HEK293T (cell line): ENCODE measurements around the gene NCLN.
"Not testable (repeated sequence)": the region's sequence is repeated elsewhere in the genome, so short reads cannot be mapped to it uniquely, and the experiment has no call there.

Source experiments
- CTCF ChIA-PET: fragments of 350-600 bp; formaldehyde crosslinking; extraction: SDS; loops from one replicate; lab custom pipeline; 2021; ENCODE audit warnings: antibody characterized with exemption, inconsistent platforms; lab: Yijun Ruan, JAX
- POLR2A ChIA-PET: fragments of 350-600 bp; formaldehyde crosslinking; extraction: SDS; loops from one replicate; lab custom pipeline; 2020; ENCODE audit warnings: antibody characterized with exemption, inconsistent platforms; lab: Yijun Ruan, JAX
- DNase-seq: peaks from one replicate; pipeline ENCODE4 v3.0.0; 2012; ENCODE audit warnings: mixed read lengths; ENCODE audit errors: extremely low spot score
- ARNT ChIP-seq: fragments of 450-650 bp; IDR thresholded peaks from 2 replicates; pipeline ENCODE4 v1.6.1; 2017; ENCODE audit warnings: mild to moderate bottlenecking
- BHLHE40 ChIP-seq: fragments of 450-650 bp; IDR thresholded peaks from 2 replicates; pipeline ENCODE4 v1.6.1; 2016; ENCODE audit warnings: mild to moderate bottlenecking, moderate library complexity, borderline replicate concordance
- CTBP1 ChIP-seq: fragments of 450-650 bp; IDR thresholded peaks from 2 replicates; pipeline ENCODE4 v1.6.1; 2016; ENCODE audit warnings: borderline replicate concordance
- ELF4 ChIP-seq: fragments of 450-650 bp; IDR thresholded peaks from 2 replicates; pipeline ENCODE4 v1.6.1; 2017; ENCODE audit warnings: antibody characterized with exemption
- FOXA1 ChIP-seq: fragments of 450-650 bp; IDR thresholded peaks from 2 replicates; pipeline ENCODE4 v1.6.1; 2016; ENCODE audit warnings: mild to moderate bottlenecking
- FOXK2 ChIP-seq: fragments of 450-650 bp; IDR thresholded peaks from 2 replicates; pipeline ENCODE4 v1.6.1; 2016; ENCODE audit warnings: mild to moderate bottlenecking
- FOXM1 ChIP-seq: fragments of 450-650 bp; IDR thresholded peaks from 2 replicates; pipeline ENCODE4 v1.6.1; 2017; ENCODE audit warnings: mild to moderate bottlenecking, borderline replicate concordance
- HDGF ChIP-seq: fragments of 450-650 bp; IDR thresholded peaks from 2 replicates; pipeline ENCODE4 v1.6.1; 2017; ENCODE audit warnings: antibody characterized with exemption, borderline replicate concordance
- L3MBTL2 ChIP-seq: fragments of 450-650 bp; conservative IDR thresholded peaks from 2 replicates; pipeline ENCODE4 v1.6.1; 2016; ENCODE audit warnings: mild to moderate bottlenecking
- LEF1 ChIP-seq: fragments of 450-650 bp; IDR thresholded peaks from 2 replicates; pipeline ENCODE4 v1.6.1; 2017; ENCODE audit warnings: mild to moderate bottlenecking, borderline replicate concordance
- NFRKB ChIP-seq: fragments of 450-650 bp; IDR thresholded peaks from 2 replicates; pipeline ENCODE4 v1.6.1; 2016; ENCODE audit warnings: mild to moderate bottlenecking, moderate library complexity
- PKNOX1 ChIP-seq: fragments of 450-650 bp; IDR thresholded peaks from 2 replicates; pipeline ENCODE4 v1.6.1; 2016
- SP1 ChIP-seq: fragments of 450-650 bp; IDR thresholded peaks from 2 replicates; pipeline ENCODE4 v1.6.1; 2017
- SUZ12 ChIP-seq: fragments of 450-650 bp; IDR thresholded peaks from 2 replicates; pipeline ENCODE4 v1.6.1; 2016; ENCODE audit warnings: mild to moderate bottlenecking
- TARDBP ChIP-seq: fragments of 450-650 bp; IDR thresholded peaks from 2 replicates; pipeline ENCODE4 v1.6.1; 2016
- ZNF384 ChIP-seq: fragments of 450-650 bp; IDR thresholded peaks from 2 replicates; pipeline ENCODE4 v1.6.1; 2016

Gene NCLN

GRCh38 chr19:3196933-3197205 is 11.1 kb downstream of the NCLN start:
- TF ChIP-seq PKNOX1 = no peak
- TF ChIP-seq ARNT = no peak
- no peak for TF ChIP-seq ZNF384
- TF ChIP-seq TARDBP = no peak
- no peak for TF ChIP-seq HDGF
- no peak for TF ChIP-seq FOXK2
- TF ChIP-seq FOXM1 = no peak
- TF ChIP-seq FOXA1 = no peak
- no peak for TF ChIP-seq BHLHE40
- TF ChIP-seq SP1 = no peak
- TF ChIP-seq LEF1 = no peak
- no peak for TF ChIP-seq CTBP1
- TF ChIP-seq NFRKB = no peak
- TF ChIP-seq ELF4 = no peak
- TF ChIP-seq L3MBTL2 = no peak
- no peak for TF ChIP-seq SUZ12
- DNase-seq = no peak
- POLR2A ChIA-PET = no interaction called here
- CTCF ChIA-PET = interaction anchor here (0.6 kb wide), 1 partner anchor 88 kb away, joined by 3 read pairs; no protein-coding TSS in a partner anchor

GRCh38 chr19:3198901-3199700 is 13.4 kb downstream of the NCLN start:
- no peak for TF ChIP-seq LEF1
- no peak for TF ChIP-seq FOXK2
- no peak for TF ChIP-seq SP1
- no peak for TF ChIP-seq SUZ12
- TF ChIP-seq L3MBTL2 = no peak
- no peak for TF ChIP-seq ARNT
- TF ChIP-seq CTBP1 = no peak
- no peak for TF ChIP-seq HDGF
- TF ChIP-seq PKNOX1 = no peak
- no peak for TF ChIP-seq NFRKB
- TF ChIP-seq TARDBP = no peak
- no peak for TF ChIP-seq ZNF384
- no peak for TF ChIP-seq ELF4
- TF ChIP-seq FOXA1 = no peak
- no peak for TF ChIP-seq FOXM1
- no peak for TF ChIP-seq BHLHE40
- CTCF ChIA-PET = no interaction called here
- POLR2A ChIA-PET = no interaction called here
- DNase-seq = no peak

- ChIA-PET POLR2A (no interaction called here), CTCF (no interaction called here)
- DNase-seq = no peak
- TF ChIP-seq LEF1 = no peak
- TF ChIP-seq L3MBTL2 = no peak
- TF ChIP-seq FOXA1 = no peak
- no peak for TF ChIP-seq ZNF384
- TF ChIP-seq SUZ12 = no peak
- TF ChIP-seq FOXK2 = no peak
- no peak for TF ChIP-seq FOXM1
- TF ChIP-seq ARNT = no peak
- no peak for TF ChIP-seq BHLHE40
- TF ChIP-seq CTBP1 = no peak
- TF ChIP-seq ELF4 = no peak
- TF ChIP-seq NFRKB = no peak
- TF ChIP-seq PKNOX1 = no peak
- no peak for TF ChIP-seq SP1
Measured at GRCh38 chr19:3201072-3201700, 15.5 kb downstream of the NCLN start.

- no peak for TF ChIP-seq ARNT
- no peak for TF ChIP-seq PKNOX1
- no peak for TF ChIP-seq BHLHE40
- no peak for TF ChIP-seq ZNF384
- no peak for TF ChIP-seq FOXM1
- no peak for TF ChIP-seq FOXA1
- TF ChIP-seq ELF4 = no peak
- no peak for TF ChIP-seq LEF1
- no peak for TF ChIP-seq FOXK2
- no peak for TF ChIP-seq SP1
- TF ChIP-seq TARDBP = no peak
- no peak for TF ChIP-seq NFRKB
- no peak for TF ChIP-seq SUZ12
- TF ChIP-seq HDGF = no peak
- no peak for TF ChIP-seq L3MBTL2
- no peak for TF ChIP-seq CTBP1
- POLR2A ChIA-PET = no interaction called here
- CTCF ChIA-PET = no interaction called here
- no peak for DNase-seq
Measured at GRCh38 chr19:3201911-3202310, 16.2 kb downstream of the NCLN start.

- TF ChIP-seq TARDBP = no peak
- no peak for TF ChIP-seq ZNF384
- TF ChIP-seq NFRKB = no peak
- no peak for TF ChIP-seq SUZ12
- TF ChIP-seq SP1 = no peak
- no peak for TF ChIP-seq ARNT
- no peak for TF ChIP-seq FOXA1
- TF ChIP-seq PKNOX1 = no peak
- no peak for TF ChIP-seq FOXK2
- no peak for TF ChIP-seq ELF4
- TF ChIP-seq FOXM1 = no peak
- TF ChIP-seq LEF1 = no peak
- no peak for TF ChIP-seq HDGF
- TF ChIP-seq BHLHE40 = no peak
- no peak for TF ChIP-seq CTBP1
- TF ChIP-seq L3MBTL2 = no peak
- no peak for DNase-seq
- ChIA-PET CTCF (no interaction called here), POLR2A (no interaction called here)
Measured at GRCh38 chr19:3202346-3202745, 16.6 kb downstream of the NCLN start.

- POLR2A ChIA-PET, CTCF ChIA-PET: not testable (repeated sequence)
Measured at GRCh38 chr19:3202895-3203294, 17.2 kb downstream of the NCLN start.

More at GRCh38 chr19:3202895-3203294, 17.2 kb downstream of the NCLN start:
- not testable (repeated sequence) for DNase-seq
